Lung (tissue), 12 donors: Measurements from ENCODE around the gene FAM171A2. TPM values are rescaled to one million over a fixed set of nuclear protein-coding genes. Genes with fewer than 3 reads are reported as not detected.

Source experiments
- ATAC-seq: fragments of 200-7000 bp; cut with Tn5 transposase; one replicate; pipeline ENCODE4 v1.9.1; 2020; ENCODE audit warnings: moderate number of reproducible peaks; ENCODE audit not compliant: insufficient read depth, low FRiP score
- DNase-seq, 3 donors: peaks; one replicate each; pipeline ENCODE4 v3.0.0-alpha.2; 2013 to 2017
- H3K27ac ChIP-seq, 2 donors: one replicate each; pipeline ENCODE4 v1.5.1; 2013; ENCODE audit warnings: mild to moderate bottlenecking in 2 of 2, moderate library complexity in 2 of 2, control low read depth in 1 of 2, inconsistent platforms in 1 of 2, low read depth in 1 of 2, low read length in 1 of 2
- H3K27me3 ChIP-seq, 3 donors: one replicate each; pipeline ENCODE4 v1.5.1; 2013; ENCODE audit warnings: low read length in 2 of 3; ENCODE audit not compliant: control insufficient read depth in 3 of 3, insufficient read depth in 3 of 3
- H3K36me3 ChIP-seq, 4 donors: one replicate each; pipeline ENCODE4 v1.5.1; 2013; ENCODE audit warnings: low read length in 4 of 4, mild to moderate bottlenecking in 1 of 4, moderate library complexity in 1 of 4; ENCODE audit not compliant: control insufficient read depth in 4 of 4, insufficient read depth in 4 of 4
- H3K4me1 ChIP-seq, 5 donors: one replicate each; pipeline ENCODE4 v1.5.1; 2013; ENCODE audit warnings: low read length in 5 of 5, mild to moderate bottlenecking in 2 of 5, moderate library complexity in 1 of 5; ENCODE audit not compliant: control insufficient read depth in 5 of 5, insufficient read depth in 5 of 5
- H3K4me3 ChIP-seq: one replicate; pipeline ENCODE4 v1.5.1; 2013; ENCODE audit warnings: mild to moderate bottlenecking, control low read depth, moderate library complexity
- H3K9ac ChIP-seq, 2 donors: one replicate each; pipeline ENCODE4 v1.5.1; 2013; ENCODE audit warnings: low read length in 2 of 2, control low read depth in 1 of 2; ENCODE audit not compliant: insufficient read depth in 1 of 2
- H3K9me3 ChIP-seq, 4 donors: one replicate each; pipeline ENCODE4 v1.5.1; 2013; ENCODE audit warnings: low read length in 3 of 4, mild to moderate bottlenecking in 1 of 4, moderate library complexity in 1 of 4; ENCODE audit not compliant: control insufficient read depth in 4 of 4, insufficient read depth in 3 of 4
- CTCF ChIP-seq: IDR thresholded peaks from 2 replicates; pipeline ENCODE4 v1.5.1; 2012; ENCODE audit warnings: mild to moderate bottlenecking; ENCODE audit errors: control extremely low read depth, extremely low read depth
- WGBS, 2 donors: extraction: QIAGEN DNeasy Blood & Tissue Kit; methylation state at CpG; one replicate each; pipeline ENCODE4 v1.1.7; 2013; 5-methylcytosine and 5-hydroxymethylcytosine counted together
- polyA plus RNA-seq, 2 donors: library from polyadenylated mRNA; stranded (reverse); fragments of 200-250 nt; gene quantifications; one replicate each; pipeline ENCODE4 v1.2.1, GENCODE V29; 2013
- total RNA-seq, 2 donors: library from RNA; depleted of rRNA in 1 of 2; stranded (reverse); fragments of >200 nt in 1 of 2; gene quantifications; one replicate each; pipeline ENCODE4 v1.2.1, GENCODE V29; 2014 to 2021
- donor health status: control.
- donor health status: control.
- donor health status: Bipolar disorder and iron deficiency.
- donor health status: healthy.
- donor health status: DM: yes; HTN: yes; CAD: no.

Gene FAM171A2
- total and polyA plus RNA-seq, 4 donors: 0.47 to 8.0 (median 0.80) TPM

GRCh38 chr17:44324092-44324570 is 39.5 kb downstream of the FAM171A2 start:
- Histone ChIP-seq H3K4me3 (peak overlapping the region; percentile 90), H3K27me3 (no peaks in the 10 kb centered on the region), H3K4me1 (peaks cover 0 to 12% (median 3%) of the 10 kb centered on the region in 5 donors), H3K27ac (peak overlapping the region; percentile 59 to 76), H3K9ac (peak overlapping the region; percentile 40 to 46), H3K9me3 (no peaks in the 10 kb centered on the region), H3K36me3 (peaks cover 0 to 28% (median 11%) of the 10 kb centered on the region in 4 donors)
- DNase-seq: no peak
- 1 to 2% methylated on average over 36 to 38 of the region's 38 CpGs for WGBS, 2 donors
- ATAC-seq: no peak
- TF ChIP-seq CTCF: no peak

GRCh38 chr17:44323359-44324091 is 40.1 kb downstream of the FAM171A2 start:
- TF ChIP-seq CTCF: no peak
- Histone ChIP-seq H3K27me3 (no peaks in the 10 kb centered on the region), H3K4me3 (peak overlapping the region; percentile 90), H3K36me3 (peaks cover 0 to 28% (median 11%) of the 10 kb centered on the region in 4 donors), H3K4me1 (peaks cover 0 to 12% (median 3%) of the 10 kb centered on the region in 5 donors), H3K9ac (peak overlapping the region; percentile 40 to 46), H3K9me3 (no peaks in the 10 kb centered on the region), H3K27ac (no peak overlapping the region)
- ATAC-seq (no peak), DNase-seq (no peak)
- WGBS, 2 donors: 66 to 73% methylated on average over 26 to 27 of the region's 27 CpGs

- no peak overlapping the region for H3K9ac ChIP-seq
- peaks cover 0 to 7% (median 4%) of the 10 kb centered on the region in 3 donors for H3K27me3 ChIP-seq
- DNase-seq: no peak
- no peak for TF ChIP-seq CTCF
- WGBS, 2 donors: 94% methylated on average over 11 of the region's 11 CpGs
- H3K4me1 ChIP-seq: peaks cover 0 to 12% (median 3%) of the 10 kb centered on the region in 5 donors
- no peak overlapping the region for H3K4me3 ChIP-seq
- peaks cover 0 to 28% (median 11%) of the 10 kb centered on the region in 4 donors for H3K36me3 ChIP-seq
- no peak for ATAC-seq
- H3K9me3 ChIP-seq: no peaks in the 10 kb centered on the region
- no peak overlapping the region for H3K27ac ChIP-seq
Measured at GRCh38 chr17:44322236-44322895, 41.3 kb downstream of the FAM171A2 start.
